Inferior parietal cortex (tissue), 1 donor: ENCODE results near the gene PTRH2.
A peak's percentile ranks its signal among the peaks of the same experiment; 100 is the strongest.
"Not testable (repeated sequence)": the region's sequence is repeated elsewhere in the genome, so short reads cannot be mapped to it uniquely, and the experiment has no call there.

Experiments used
- DNase-seq: peaks from one replicate; pipeline ENCODE4 v3.0.0-alpha.2; 2016; ENCODE audit errors: extremely low spot score

The PTRH2 gene

GRCh38 chr17:59707149-59707970, at the start of gene PTRH2, which contains the start of gene VMP1:
TSS of gene PTRH2 (minus strand) at chr17:59707430. CDS start at chr17:59697978, 9,452 bp downstream.
TSS of gene VMP1 (plus strand) at chr17:59707654. CDS start at chr17:59731447, 23,793 bp downstream.
- peak; percentile 100 for DNase-seq

GRCh38 chr17:59756236-59756818, 49.1 kb upstream of the PTRH2 start:
- no peak for DNase-seq

- DNase-seq = not testable (repeated sequence)
Observed at GRCh38 chr17:59755069-59755468, 47.8 kb upstream of the PTRH2 start.

- no peak for DNase-seq
Observed at GRCh38 chr17:59754552-59754951, 47.3 kb upstream of the PTRH2 start.

- DNase-seq = peak; percentile 93
Observed at GRCh38 chr17:59753522-59754467, 46.6 kb upstream of the PTRH2 start.

DNA sequence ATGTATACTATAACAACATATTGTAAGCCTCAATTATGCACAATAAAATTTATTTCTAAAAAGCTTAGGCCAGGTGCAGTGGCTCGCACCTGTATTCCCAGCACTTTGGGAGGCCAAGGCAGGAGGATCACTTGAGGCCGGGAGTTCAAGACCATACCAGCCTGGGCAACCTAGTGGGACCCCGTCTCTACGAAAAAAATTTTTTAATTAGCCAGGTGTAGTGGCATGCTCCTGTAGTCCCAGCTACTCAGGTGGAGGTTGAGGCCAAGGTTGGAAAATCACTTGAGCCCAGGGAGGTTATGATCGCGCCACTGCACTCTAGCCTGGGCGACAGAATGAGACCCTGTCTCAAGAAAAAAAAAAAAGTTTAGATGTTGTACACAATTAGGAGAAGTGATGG, 45.7 kb upstream of the PTRH2 start:
- DNase-seq = no peak

- DNase-seq = no peak
Observed at GRCh38 chr17:59752446-59752845, 45.2 kb upstream of the PTRH2 start.

- no peak for DNase-seq
Observed at GRCh38 chr17:59751955-59752413, 44.8 kb upstream of the PTRH2 start.

DNA sequence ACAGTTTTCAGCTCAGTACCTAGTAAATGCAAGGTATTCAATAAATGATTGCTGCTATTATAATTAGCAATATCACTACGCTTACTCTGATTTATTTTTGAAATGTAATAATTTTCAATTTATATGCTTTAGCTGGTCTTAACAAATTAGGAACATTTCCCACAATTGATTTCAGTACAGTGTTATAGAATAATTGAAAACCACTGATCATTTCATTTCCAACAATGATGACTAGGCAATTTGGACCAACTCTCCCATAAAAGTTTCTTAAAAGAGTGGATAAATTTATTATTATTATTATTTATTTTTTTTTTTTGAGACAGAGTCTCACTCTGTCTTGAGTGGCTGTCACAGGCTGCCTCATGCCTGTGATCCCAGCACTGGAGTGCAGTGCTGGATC, 41.4 kb upstream of the PTRH2 start:
- no peak for DNase-seq

GRCh38 chr17:59746849-59747445, 39.7 kb upstream of the PTRH2 start:
- DNase-seq = peak; percentile 59

- no peak for DNase-seq
Observed at GRCh38 chr17:59745040-59745439, 37.8 kb upstream of the PTRH2 start.

DNA sequence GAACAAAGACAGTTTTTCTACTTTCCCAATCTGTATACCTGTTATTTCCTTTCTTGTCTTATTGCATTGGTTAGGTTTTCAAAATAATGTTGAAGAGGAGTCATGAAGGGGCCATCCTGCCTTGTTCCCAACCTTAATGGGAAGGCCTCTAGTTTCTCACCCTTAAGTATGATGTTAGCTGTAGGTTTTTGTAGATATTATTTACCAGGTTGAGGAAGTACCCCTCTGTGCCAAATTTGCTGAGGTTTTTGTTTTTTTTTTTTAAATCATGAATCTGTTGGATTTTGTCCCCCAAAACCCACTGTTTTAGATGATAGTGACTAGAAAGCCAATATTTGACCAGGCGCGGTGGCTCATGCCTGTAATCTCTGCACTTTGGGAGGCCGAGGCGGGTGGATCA, 36.6 kb upstream of the PTRH2 start:
- no peak for DNase-seq

GRCh38 chr17:59737324-59737723, 30.1 kb upstream of the PTRH2 start:
- DNase-seq = no peak

DNA sequence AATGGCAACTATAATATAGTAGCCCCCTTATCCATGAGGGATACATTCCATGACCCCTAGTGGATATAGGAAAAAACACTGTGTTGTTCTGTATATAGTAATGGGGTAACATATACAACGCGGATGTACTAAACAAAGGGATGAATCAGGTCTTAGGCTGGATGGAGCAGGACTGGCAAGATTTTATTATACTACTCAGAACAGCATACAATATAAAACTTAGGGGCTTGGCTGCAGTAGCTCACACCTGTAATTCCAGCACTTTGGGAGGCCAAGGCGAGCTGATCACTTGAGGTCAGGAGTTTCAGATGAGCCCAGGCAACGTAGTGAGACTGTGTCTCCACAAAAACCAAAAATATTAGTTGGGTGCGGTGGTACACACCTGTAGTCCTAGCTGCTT, 27.0 kb upstream of the PTRH2 start:
- DNase-seq = no peak

GRCh38 chr17:59733697-59734096, 26.5 kb upstream of the PTRH2 start:
- no peak for DNase-seq

DNA sequence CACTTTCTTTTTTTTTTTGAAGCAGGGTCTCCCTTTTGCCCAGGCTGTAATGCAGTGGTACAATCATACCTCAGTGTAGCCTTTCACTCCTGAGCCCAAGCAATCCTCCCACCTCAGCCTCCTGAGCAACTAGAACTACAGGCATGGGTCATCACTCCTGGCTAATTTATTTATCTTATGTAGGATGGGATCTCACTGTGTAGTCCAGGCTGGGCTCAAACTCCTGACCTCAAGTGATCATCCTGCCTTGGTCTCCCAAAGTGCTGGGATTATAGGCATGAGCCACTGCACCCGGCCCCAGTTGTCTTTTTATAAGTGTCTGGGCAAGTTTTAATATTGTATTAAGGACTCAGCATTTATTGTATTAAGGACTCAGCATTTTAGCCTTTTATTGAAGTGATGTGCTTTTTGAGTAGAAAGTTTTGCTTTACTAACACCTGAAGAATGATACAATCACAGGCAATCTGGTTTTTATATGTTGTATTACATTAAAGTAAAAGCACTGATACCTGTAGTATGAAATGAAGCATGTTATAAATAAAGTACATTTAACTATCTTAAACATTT, 23.1 kb upstream of the PTRH2 start:
- no peak for DNase-seq

DNA sequence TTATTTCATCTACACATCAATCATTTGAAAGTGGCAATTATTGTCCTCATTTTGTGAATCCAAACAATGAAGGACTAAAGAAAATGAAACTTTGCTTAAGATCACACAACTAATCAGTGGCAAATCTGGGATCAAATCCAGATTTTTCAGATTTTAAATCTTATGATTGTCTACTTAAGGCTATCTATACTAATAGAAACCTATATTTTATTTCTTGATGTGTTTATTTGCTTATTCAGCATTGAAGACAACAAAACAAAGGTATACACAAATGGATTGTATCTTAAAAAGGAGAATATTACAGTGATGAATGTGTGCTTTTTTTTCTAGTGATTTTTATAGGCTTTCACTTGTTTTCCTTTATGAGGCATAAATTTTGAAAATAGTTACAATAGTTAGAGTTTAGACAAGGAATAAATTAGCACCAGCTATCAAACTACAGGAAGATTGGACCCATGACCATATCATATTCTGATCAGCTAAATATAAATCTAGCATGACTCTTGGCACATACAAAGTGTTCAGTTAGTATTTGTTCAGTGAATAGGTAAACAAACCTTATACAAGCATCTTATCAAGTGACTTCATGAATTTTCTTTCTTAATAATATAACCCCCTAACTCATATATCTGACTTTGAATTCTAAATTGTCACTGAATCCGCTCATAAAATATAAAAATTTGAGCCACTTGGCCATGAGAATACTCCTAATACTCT, 20.7 kb upstream of the PTRH2 start:
- DNase-seq = no peak

- DNase-seq = no peak
Observed at GRCh38 chr17:59725691-59726090, 18.5 kb upstream of the PTRH2 start.

- DNase-seq = no peak
Observed at GRCh38 chr17:59723607-59724006, 16.4 kb upstream of the PTRH2 start.

- DNase-seq = no peak
Observed at GRCh38 chr17:59723041-59723440, 15.8 kb upstream of the PTRH2 start.

DNA sequence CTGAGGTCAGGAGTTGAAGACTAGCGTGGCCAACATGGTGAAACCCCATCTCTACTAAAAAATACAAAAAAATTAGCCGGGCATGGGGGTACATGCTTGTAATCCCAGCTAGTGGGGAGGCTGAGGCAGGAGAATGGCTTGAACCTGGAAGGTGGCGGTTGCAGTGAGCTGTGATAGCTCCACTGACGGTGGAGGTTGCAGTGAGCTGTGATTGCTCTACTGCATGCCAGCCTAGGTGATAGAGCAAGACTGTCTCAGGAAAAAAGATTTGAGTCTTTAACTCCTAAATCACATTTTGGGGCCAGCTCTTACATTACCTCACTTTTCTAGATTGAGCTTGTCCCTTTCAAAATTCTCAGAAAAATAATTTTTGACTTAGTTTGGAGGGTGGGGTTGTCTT, 15.4 kb upstream of the PTRH2 start:
- no peak for DNase-seq
